Measurements from ENCODE around the gene GDPD5.
A peak's percentile ranks its signal among the peaks of the same experiment; 100 is the strongest.

Gene GDPD5

DNA sequence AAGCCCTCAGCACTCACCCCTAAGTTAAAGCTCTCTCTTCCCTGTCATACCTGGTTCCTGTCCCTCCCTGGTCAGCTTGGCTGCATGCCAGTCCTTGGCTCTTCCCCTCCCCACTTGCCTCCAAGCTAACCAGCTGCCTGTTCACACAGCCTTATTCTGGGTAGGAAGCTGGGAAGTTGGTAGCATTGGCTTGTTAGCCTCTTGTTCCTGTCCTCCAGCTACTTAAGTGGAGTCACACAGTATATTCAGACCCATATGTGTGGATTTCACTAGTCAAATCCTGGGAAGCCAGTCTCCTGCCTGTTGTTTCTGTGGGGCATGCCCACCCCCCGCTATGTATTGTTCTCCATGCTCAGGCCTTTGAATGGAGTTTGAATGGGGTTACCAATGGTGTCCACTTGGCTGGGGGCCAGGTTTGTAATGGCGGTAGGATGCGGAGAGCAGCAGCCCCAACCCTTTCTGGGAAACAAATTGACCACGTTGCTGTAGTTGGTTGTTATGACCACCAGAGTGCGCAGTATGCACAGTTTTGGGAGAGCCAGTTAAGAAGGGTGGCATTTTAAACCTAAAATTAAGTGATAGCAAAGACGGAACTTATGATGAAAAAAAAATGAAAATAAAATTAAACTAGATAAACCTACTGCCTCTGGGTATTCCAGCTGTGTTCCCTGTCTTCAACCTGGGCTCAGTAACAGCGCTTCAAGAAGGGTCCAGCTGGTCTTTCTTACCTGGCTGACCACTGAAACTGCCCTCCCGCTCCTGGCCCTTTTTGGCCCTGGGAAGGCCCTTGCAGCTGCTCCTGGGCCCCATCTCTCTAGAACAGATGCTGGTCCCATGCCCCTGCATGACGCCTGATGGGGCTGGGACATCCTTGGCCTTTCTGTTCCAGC, 137.1 kb downstream of the GDPD5 start:
- DNase-seq, result peak; percentile 69

DNA sequence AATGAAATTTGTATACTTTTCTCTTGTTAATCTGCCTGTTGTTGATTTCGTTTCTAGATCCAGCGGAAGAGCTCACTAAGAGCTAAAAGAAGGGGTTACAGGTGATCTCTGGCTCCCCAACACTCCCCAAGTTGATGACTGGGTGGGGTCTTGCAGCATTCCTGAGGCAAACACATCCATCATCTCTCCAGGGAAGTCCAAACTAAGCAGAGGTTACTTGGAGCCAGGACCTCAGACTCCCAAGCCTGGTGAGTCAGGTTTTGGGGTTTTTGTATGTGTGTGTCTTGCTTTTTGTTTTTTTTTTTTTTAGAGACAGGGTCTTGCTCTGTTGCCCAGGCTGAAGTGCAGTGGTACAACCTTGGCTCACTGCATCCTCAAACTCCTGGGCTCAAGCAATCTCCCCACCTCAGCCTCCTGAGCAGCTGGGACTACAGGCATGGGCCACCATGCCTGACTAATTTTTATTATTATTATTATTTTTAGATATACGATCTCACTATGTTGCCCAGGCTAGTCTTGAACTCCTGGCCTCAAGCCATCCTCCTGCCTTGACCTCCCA, 137.9 kb downstream of the GDPD5 start:
- DNase-seq, result no peak

DNA sequence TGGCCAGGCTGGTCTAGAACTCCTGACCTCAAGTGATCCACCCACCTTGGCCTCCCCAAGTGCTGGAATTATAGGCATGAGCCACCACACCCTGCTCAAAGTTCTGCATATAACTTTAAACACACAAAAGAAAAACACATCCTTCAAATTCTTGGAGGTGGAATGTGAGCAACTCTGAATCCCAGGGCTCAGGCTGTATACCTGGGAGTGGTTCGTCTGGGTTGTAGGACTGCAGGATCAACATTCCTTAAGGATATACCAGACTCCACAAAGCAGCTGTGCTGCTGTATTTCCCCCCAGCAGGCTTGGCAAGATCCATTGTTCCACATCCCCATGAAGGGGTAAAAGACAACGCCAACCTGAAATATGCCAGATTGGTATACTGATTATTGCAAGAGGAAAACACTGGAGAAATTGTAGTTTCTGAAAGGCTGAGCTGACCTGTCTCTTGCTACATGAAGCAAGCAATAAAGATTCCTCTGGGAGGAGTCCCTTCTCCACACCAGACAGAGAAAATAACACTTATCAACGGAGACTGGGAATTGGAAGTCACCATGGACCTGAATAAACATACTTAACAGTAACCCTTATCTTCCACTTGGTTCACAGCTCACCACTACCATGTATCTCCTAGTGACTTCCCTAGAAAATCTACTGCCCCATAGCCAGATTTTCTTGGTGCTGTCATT, 138.7 kb downstream of the GDPD5 start:
- no peak for DNase-seq

All from activated CD8-positive, alpha-beta memory T cell treated with anti-CD3 and anti-CD28 coated beads, Interleukin-2, amount 50 U/mL, for 4 hours (primary cell).